GM19397 (cell line): ENCODE measurements around the gene ATXN7.

Experiments
- ATAC-seq: cut with Tn5 transposase; IDR thresholded peaks from one replicate; pipeline ENCODE4 v1.9.1; 2021; ENCODE audit warnings: mild to moderate bottlenecking, moderate library complexity; ENCODE audit not compliant: unreplicated experiment

The ATXN7 gene

GRCh38 chr3:64009528-64009927, 145.9 kb downstream of the ATXN7 start:
- no peak for ATAC-seq

GRCh38 chr3:64010199-64010598, 146.5 kb downstream of the ATXN7 start:
- ATAC-seq: no peak

- no peak for ATAC-seq
Measured at GRCh38 chr3:64011685-64012084, 148.0 kb downstream of the ATXN7 start.

GRCh38 chr3:64016941-64017620, 153.4 kb downstream of the ATXN7 start:
- no peak for ATAC-seq

GRCh38 chr3:64019271-64019670, 155.6 kb downstream of the ATXN7 start:
- no peak for ATAC-seq

GRCh38 chr3:64019879-64020278, 156.2 kb downstream of the ATXN7 start:
- ATAC-seq: no peak

- no peak for ATAC-seq
Measured at GRCh38 chr3:64021922-64022321, 158.3 kb downstream of the ATXN7 start.

- ATAC-seq: peak; percentile 7
Measured at GRCh38 chr3:64022451-64023186, 159.0 kb downstream of the ATXN7 start.

- peak; percentile 98 for ATAC-seq
Measured at GRCh38 chr3:64023187-64023860, 159.7 kb downstream of the ATXN7 start, which contains the start of gene PSMD6. Gene PSMD6, minus strand, starts transcription at chr3:64023494. Its CDS starts 75 bp downstream, at chr3:64023419.

- ATAC-seq: peak; percentile 3
Measured at GRCh38 chr3:64023861-64024223, 160.2 kb downstream of the ATXN7 start.

- no peak for ATAC-seq
Measured at GRCh38 chr3:64026346-64026745, 162.7 kb downstream of the ATXN7 start.

- ATAC-seq: no peak
Measured at GRCh38 chr3:64027658-64028057, 164.0 kb downstream of the ATXN7 start.

- no peak for ATAC-seq
Measured at GRCh38 chr3:64028754-64029153, 165.1 kb downstream of the ATXN7 start.

- no peak for ATAC-seq
Measured at GRCh38 chr3:64029287-64029686, 165.6 kb downstream of the ATXN7 start.

- ATAC-seq: peak; percentile 98
Measured at GRCh38 chr3:64030741-64031140, 167.1 kb downstream of the ATXN7 start.

- no peak for ATAC-seq
Measured at GRCh38 chr3:64031540-64032508, 168.2 kb downstream of the ATXN7 start.

GRCh38 chr3:64033069-64033468, 169.4 kb downstream of the ATXN7 start:
- no peak for ATAC-seq

GRCh38 chr3:64037084-64037483, 173.4 kb downstream of the ATXN7 start:
- no peak for ATAC-seq

GRCh38 chr3:64038253-64038767, 174.6 kb downstream of the ATXN7 start:
- ATAC-seq: no peak

GRCh38 chr3:64039332-64039731, 175.7 kb downstream of the ATXN7 start:
- no peak for ATAC-seq
